Ascending aorta (tissue), 2 donors: ENCODE data around the gene FOXM1. TPM values are rescaled to one million over a fixed set of nuclear protein-coding genes. Genes with fewer than 3 reads are reported as not detected.

Source experiments
- DNase-seq, 2 donors: peaks; one replicate each; pipeline ENCODE4 v3.0.0-alpha.2; 2019; ENCODE audit warnings: low spot score in 2 of 2
- H3K27ac ChIP-seq, 2 donors: fragments of 200-600 bp; sonication (generic); one replicate each; pipeline ENCODE4 v1.5.1; 2016 to 2017; ENCODE audit warnings: mild to moderate bottlenecking in 1 of 2
- H3K27me3 ChIP-seq: fragments of 200-600 bp; sonication (generic); one replicate; pipeline ENCODE4 v1.5.1; 2017
- H3K36me3 ChIP-seq, 2 donors: fragments of 200-600 bp; sonication (generic); one replicate each; pipeline ENCODE4 v1.5.1; 2016
- H3K4me1 ChIP-seq, 2 donors: fragments of 200-600 bp; sonication (generic); one replicate each; pipeline ENCODE4 v1.5.1; 2016 to 2017; ENCODE audit warnings: mild to moderate bottlenecking in 1 of 2
- H3K4me3 ChIP-seq, 2 donors: fragments of 200-600 bp; sonication (generic); one replicate each; pipeline ENCODE4 v1.5.1; 2016 to 2017; ENCODE audit warnings: mild to moderate bottlenecking in 1 of 2
- H3K9me3 ChIP-seq, 2 donors: fragments of 200-600 bp; sonication (generic); one replicate each; pipeline ENCODE4 v1.5.1; 2016
- CTCF ChIP-seq, 3 experiments: fragments of 200-600 bp in 2 of 3; fragments of 450-650 bp in 1 of 3; sonication (generic) in 2 of 3; IDR thresholded peaks; one replicate each; pipeline ENCODE4 v1.5.1; 2016 to 2019; ENCODE audit warnings: antibody characterized with exemption in 3 of 3, mild to moderate bottlenecking in 1 of 3, moderate library complexity in 1 of 3
- intact Hi-C: fragments of 100-400 bp; cut with DNase I; formaldehyde crosslinking; loops from one replicate; pipeline ENCODE4 v1.15.1; 2023
- total RNA-seq: library from RNA; depleted of rRNA; stranded (reverse); fragments of >200 nt; gene quantifications from one replicate; pipeline ENCODE4 v1.1.0, GENCODE V29; 2016

Gene FOXM1
- total RNA-seq, 1 donor from 2014 or later = not detected

DNA sequence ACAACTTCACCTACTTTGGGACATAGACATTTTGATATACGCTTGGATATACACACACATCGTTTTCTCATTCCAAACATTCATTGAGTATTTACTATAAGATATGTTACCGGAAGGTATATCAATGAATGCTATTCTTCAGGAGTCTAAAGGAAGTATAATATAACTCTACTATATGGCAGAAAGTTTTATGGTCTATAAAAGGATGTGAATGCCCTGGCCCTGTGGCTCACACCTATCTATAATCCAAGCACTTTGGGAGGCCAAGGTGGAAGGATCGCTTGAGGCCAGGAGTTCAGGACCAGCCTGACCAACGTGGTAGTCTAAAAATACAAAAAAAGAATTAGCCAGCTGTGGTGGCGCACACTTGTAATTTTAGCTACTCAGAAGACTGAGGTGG, 47.7 kb downstream of the FOXM1 start:
- Histone ChIP-seq H3K27ac (no peak overlapping the region), H3K27me3 (no peaks in the 10 kb centered on the region), H3K4me1 (no peaks in the 10 kb centered on the region), H3K9me3 (no peaks in the 10 kb centered on the region), H3K36me3 (peaks cover 42 to 55% of the 10 kb centered on the region in 2 donors), H3K4me3 (no peak overlapping the region)
- DNase-seq = no peak
- intact Hi-C loops = no loop called here
- no peak for TF ChIP-seq CTCF (IDR thresholded peaks at IDR 0.05)

DNA sequence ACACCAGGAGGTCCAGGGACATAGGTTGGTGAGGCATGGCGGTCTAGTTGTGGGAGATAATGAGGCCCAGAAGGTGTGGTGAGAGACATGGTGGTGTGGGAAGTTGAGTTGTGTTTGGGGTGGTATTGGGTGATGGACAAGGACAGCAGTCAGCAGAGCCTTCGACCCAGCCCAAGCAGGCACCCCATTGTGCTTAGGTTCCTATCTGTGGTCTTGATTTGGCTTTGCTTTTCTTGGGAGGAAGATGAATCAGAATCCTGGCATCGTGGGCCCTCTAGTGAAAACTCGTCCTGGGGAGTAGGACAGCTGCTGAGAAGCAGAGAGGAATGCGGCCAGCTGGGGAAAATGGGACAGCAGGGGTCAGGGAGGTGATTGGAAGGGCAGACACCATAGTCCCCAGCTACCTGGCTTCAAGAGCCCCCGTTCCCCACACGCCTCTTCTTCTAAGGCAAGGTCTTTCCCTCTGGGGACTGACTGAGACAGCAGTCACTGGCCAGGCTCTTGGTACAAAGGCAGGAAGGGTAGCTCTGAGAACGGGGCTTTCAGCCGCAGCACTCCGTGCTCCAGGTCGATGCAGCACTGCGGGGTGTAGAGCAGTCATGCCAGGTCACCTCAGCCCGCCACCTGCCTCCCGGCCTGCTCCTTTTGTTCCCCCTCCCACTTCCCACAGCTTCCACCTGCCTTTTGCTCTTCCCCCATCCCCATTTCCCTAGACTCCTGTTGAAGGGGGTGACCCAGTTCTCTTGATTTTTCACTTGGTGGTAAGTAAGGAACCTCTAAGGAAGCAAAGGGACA, 50.1 kb downstream of the FOXM1 start:
- Histone ChIP-seq H3K4me1 (no peaks in the 10 kb centered on the region), H3K27ac (no peak overlapping the region), H3K36me3 (peaks cover 63 to 79% of the 10 kb centered on the region in 2 donors), H3K27me3 (no peaks in the 10 kb centered on the region), H3K4me3 (no peak overlapping the region), H3K9me3 (no peaks in the 10 kb centered on the region)
- TF ChIP-seq CTCF (IDR thresholded peaks at IDR 0.05) = no peak
- no peak for DNase-seq
- intact Hi-C loops = no loop called here

- intact Hi-C loops = no loop called here
- no peak overlapping the region for H3K27ac ChIP-seq
- H3K36me3 ChIP-seq = peaks cover 72 to 87% of the 10 kb centered on the region in 2 donors
- H3K4me1 ChIP-seq = no peaks in the 10 kb centered on the region
- no peak overlapping the region for H3K4me3 ChIP-seq
- no peaks in the 10 kb centered on the region for H3K9me3 ChIP-seq
- no peak for TF ChIP-seq CTCF (IDR thresholded peaks at IDR 0.05)
- H3K27me3 ChIP-seq = no peaks in the 10 kb centered on the region
- no peak for DNase-seq
These were observed 50.9 kb downstream of the FOXM1 start for GRCh38 chr12:2826036-2826435.

DNA sequence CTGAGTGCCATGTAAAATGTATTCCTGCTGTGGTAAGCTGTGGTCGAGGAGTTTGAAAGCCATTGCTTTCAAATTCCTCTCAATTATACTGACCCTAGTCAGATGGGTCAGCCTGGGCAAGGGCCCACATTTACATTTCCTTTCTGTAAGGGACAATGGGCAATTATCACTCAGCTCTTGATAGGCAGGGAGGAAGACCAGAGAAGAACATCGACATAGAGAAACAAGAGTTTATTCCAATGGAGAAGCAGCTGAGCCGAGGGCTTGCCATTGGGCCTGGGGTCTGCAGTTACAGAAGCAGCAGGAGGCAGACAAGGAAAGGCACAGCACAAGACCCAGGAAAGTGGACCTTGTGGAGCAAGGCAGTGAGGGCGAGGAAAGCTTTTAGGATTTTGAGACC, 51.8 kb downstream of the FOXM1 start:
- H3K4me3 ChIP-seq = no peak overlapping the region
- no peaks in the 10 kb centered on the region for H3K27me3 ChIP-seq
- peaks cover 77 to 87% of the 10 kb centered on the region in 2 donors for H3K36me3 ChIP-seq
- H3K27ac ChIP-seq = no peak overlapping the region
- no peaks in the 10 kb centered on the region for H3K9me3 ChIP-seq
- intact Hi-C loops = no loop called here
- TF ChIP-seq CTCF (IDR thresholded peaks at IDR 0.05) = no peak
- no peak for DNase-seq
- H3K4me1 ChIP-seq = no peaks in the 10 kb centered on the region

DNA sequence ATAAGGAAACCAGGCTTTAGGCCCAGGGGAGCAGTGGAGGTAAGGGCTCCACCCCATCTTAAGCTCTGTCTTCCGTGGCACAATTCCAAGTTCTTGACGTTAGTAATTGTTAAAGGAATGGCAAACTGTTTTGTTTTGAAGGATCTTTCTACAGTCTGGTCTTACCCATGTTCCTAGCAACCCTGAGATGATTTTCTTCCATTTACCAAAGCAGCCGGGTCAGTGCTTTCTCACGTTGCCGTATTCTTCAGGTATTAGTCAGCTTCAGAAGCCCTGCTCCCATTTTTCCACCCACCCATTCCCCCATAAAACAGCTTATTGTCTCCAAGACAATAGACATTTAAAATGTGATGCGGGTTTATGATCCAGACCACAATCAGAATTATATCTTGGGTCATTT, 52.4 kb downstream of the FOXM1 start:
- no peak for TF ChIP-seq CTCF (IDR thresholded peaks at IDR 0.05)
- H3K4me3 ChIP-seq = no peak overlapping the region
- H3K9me3 ChIP-seq = no peaks in the 10 kb centered on the region
- DNase-seq = no peak
- intact Hi-C loops = no loop called here
- no peaks in the 10 kb centered on the region for H3K27me3 ChIP-seq
- H3K27ac ChIP-seq = no peak overlapping the region
- H3K36me3 ChIP-seq = peaks cover 77 to 91% of the 10 kb centered on the region in 2 donors
- H3K4me1 ChIP-seq = no peaks in the 10 kb centered on the region
